RKO (cell line): Measurements from ENCODE around the gene SLC4A9.
"Not testable (repeated sequence)": the region's sequence is repeated elsewhere in the genome, so short reads cannot be mapped to it uniquely, and the experiment has no call there.

Experiments used
- DNase-seq: peaks from one replicate; pipeline ENCODE4 v3.0.0-alpha.2; 2016; ENCODE audit warnings: low spot score

SLC4A9 gene

GRCh38 chr5:140401362-140402257 is 41.6 kb downstream of the SLC4A9 start, which contains the start of gene ANKHD1:
TSS of gene ANKHD1 (plus strand) at chr5:140401833. CDS start at chr5:140401968, 135 bp downstream.
- peak; percentile 100 for DNase-seq

DNA sequence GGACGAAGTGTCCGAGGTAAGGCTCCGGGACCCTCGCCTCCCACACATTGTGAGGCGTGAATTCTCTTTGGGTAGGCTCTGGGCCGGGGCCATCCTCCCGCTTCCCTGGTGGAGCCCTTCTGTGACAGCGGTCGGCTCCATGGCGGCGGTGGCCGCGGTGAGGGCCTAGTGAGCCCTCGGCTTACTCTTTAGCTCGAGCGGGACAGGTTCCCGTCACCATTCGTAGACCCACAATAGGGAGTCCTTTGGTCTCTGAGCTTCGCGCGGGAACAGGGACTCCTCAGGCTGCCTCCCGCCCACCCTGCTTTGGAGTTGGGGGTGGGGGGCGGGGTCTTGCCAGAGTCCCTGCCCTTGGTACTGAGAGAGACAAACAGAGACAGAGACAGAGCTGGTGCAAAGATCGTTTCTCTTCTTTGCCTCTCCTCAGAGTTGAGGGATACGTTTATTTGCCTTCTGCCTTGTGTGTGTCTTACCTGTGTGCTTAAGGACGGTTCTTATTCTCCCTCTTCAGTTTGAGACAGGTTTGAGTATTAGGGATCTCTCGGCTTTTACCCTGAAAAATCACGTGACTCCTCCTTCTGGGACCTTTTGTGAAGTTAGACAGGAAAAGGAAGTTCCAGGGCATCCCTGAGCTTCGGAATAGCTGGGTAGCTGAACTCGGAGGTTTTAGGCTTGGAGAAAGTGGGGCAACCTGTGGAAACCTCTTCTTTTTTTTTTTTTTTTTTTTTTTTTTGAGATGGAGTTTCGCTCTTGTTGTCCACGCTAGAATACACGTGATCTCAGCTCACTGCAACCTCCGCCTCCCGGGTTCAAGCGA is 42.5 kb downstream of the SLC4A9 start:
- DNase-seq: peak; percentile 75

- DNase-seq: no peak
Observed at GRCh38 chr5:140403613-140404012, 43.6 kb downstream of the SLC4A9 start.

GRCh38 chr5:140408750-140409241 is 48.8 kb downstream of the SLC4A9 start:
- no peak for DNase-seq

DNA sequence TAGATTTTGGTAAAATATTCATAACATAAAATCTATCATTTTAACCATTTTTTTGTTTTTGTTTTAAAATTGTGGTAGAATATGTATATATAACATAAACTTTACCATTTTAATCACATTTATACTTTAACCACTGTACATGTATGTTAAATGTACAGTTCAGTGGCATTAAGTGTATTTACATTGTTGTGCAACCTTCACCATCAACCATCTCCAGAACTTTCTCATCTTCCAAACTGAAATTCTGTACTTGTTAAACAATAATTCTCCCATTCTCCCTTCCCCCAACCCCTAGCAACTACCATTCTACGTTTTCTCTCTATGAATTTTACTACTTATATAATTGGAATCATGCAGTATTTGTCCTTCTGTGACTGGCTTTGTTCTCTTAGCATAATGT is 53.2 kb downstream of the SLC4A9 start:
- DNase-seq: no peak

DNA sequence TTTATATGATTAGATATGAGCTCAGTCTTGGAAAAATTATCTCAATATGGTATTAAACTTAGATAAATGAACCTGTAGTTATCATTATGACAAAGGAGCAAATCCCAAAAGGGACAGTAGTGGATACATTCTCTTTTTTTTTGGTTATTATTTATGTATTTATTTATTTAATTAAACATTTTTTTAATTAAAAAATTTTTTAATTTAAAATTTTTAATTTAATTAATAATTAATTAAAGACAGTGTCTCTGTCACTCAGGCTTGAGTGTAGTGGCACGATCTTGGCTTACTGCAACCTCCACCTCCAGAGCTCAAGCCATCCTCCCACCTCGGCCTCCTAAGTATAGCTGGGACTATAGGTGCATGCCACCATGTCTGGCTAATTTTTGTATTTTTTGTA is 57.2 kb downstream of the SLC4A9 start:
- no peak for DNase-seq

- DNase-seq: no peak
Observed at GRCh38 chr5:140418862-140419520, 59.0 kb downstream of the SLC4A9 start.

DNA sequence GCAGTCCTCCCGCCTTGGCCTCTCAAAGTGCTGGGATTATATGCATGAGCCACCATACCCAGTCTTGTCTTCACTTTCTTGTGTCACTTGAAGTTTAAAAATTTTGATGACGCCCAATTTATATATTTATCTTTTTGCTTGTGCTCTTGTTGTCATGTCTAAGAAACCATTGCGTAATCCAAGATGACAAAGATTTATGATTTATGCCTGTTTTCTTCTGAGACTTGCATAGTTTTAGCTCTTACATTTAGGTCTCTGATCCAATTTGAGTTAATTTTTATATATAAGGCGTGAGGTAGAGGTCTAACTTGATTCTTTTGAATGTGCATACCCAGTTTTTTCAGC is 60.2 kb downstream of the SLC4A9 start:
- no peak for DNase-seq

DNA sequence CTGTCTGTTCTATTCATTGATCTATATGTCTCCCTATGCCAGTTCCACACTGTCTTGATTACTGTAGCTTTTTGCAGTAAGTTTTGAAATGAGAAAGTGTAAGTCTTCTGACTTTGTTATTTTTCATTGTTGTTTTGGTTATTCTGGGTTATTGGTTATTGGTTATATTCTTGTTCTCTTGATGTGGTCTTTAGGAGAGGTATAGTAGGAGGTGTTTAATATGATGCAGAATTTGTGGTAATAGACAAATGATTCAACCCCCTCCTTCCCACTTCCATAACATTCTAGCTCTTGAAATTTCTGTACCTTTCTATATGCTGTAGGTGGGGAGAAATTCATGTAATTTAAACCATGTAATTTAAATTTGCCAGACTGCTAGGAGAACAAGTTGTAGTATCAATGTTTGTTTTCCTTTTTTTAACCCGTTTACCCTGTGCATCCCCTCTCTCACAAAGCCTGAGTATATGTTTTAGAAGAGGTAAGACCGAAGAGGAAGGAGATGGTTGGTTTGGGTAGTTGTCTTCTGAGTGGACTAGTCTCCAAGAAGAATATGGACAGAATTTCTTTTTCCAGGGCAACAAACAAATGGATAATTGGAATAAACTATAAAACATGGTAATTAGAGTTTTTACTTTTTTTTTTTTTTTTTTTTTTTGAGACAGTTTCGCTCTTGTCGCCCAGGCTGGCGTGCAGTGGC is 60.8 kb downstream of the SLC4A9 start:
- DNase-seq: no peak

DNA sequence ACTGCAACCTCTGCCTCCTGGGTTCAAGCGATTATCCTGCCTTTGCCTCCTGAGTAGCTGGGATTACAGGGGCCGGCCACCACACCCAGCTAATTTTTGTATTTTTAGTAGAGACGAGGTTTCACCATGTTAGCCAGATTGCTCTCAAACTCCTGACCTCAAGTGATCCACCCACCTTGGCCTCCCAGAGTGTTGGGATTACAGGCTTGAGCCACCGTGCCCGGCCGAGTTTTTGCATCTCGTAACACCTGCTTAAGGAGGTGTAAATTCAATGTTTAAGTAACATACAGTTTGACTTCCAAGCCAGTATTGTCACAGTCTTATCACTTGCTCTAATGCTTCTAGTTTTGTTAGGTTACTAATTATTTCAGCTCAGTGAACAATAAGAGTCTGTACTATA is 61.4 kb downstream of the SLC4A9 start:
- DNase-seq: not testable (repeated sequence)

- DNase-seq: no peak
Observed at GRCh38 chr5:140423609-140424008, 63.6 kb downstream of the SLC4A9 start.

DNA sequence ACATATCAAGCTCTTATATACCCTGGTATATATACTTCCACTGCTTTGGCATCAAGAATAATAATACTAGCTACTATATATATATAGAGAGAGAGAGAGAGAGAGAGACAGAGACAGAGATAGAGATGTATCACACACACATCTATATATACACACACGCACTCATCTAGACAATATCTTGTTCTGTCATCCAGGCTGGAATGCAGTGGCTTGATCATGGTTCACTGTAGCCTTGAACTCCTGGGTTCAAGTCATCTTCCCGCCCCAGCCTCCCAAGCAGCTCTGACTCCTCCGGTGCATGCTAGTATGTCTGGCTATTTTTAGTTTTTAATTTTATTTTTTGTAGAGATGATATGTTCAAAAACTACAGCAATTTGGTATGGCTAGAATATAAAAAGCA is 64.1 kb downstream of the SLC4A9 start:
- no peak for DNase-seq
